PC-9 (cell line): ENCODE data around the gene MYO6. TPM values are rescaled to one million over a fixed set of nuclear protein-coding genes. Genes with fewer than 3 reads are reported as not detected.
A peak's percentile ranks its signal among the peaks of the same experiment; 100 is the strongest.

Source experiments
- BruUV-seq: library from RNA; stranded (reverse); fragments of 400-500 nt; replicated peaks from 2 replicates; lab custom pipeline; 2021; lab: Mats Ljungman, UMichigan
- CTCF ChIA-PET: fragments of 300-600 bp; sonication (Branson Sonifier 250); formaldehyde crosslinking; loops from one replicate; lab custom pipeline; 2022; ENCODE audit warnings: antibody characterized with exemption; lab: Charles Lee
- POLR2A ChIA-PET: fragments of 300-600 bp; sonication (Branson Sonifier 250); formaldehyde crosslinking; loops from one replicate; lab custom pipeline; 2022; ENCODE audit warnings: antibody characterized with exemption; ENCODE audit not compliant: unreplicated experiment; lab: Charles Lee
- DNase-seq, 2 experiments: peaks; one replicate each; pipeline versions ENCODE4 v3.0.0 to v3.0.0-alpha.2; 2015 to 2022; ENCODE audit warnings: mixed read lengths in 1 of 2
- H2AFZ ChIP-seq: fragments of 200-600 bp; sonication (generic); 2 replicates; pipeline ENCODE4 v1.8.1; 2017; ENCODE audit warnings: antibody characterized with exemption
- H3F3A ChIP-seq: fragments of 200-600 bp; sonication (generic); 2 replicates; pipeline ENCODE4 v1.8.1; 2017; ENCODE audit warnings: antibody characterized with exemption, mild to moderate bottlenecking, low read depth; ENCODE audit not compliant: insufficient read depth
- H3K27ac ChIP-seq: fragments of 200-600 bp; sonication (generic); 2 replicates; pipeline ENCODE4 v1.6.1; 2016; ENCODE audit warnings: mixed run types
- H3K27me3 ChIP-seq: fragments of 200-600 bp; sonication (generic); 2 replicates; pipeline ENCODE4 v1.6.1; 2016; ENCODE audit warnings: low read depth, mixed run types; ENCODE audit not compliant: insufficient read depth
- H3K36me3 ChIP-seq: fragments of 200-600 bp; sonication (generic); 2 replicates; pipeline ENCODE4 v1.6.1; 2016; ENCODE audit warnings: low read depth, mixed run types
- H3K4me1 ChIP-seq: fragments of 200-600 bp; sonication (generic); replicated peaks from 2 replicates; pipeline ENCODE4 v1.6.1; 2016; ENCODE audit warnings: mixed run types; ENCODE audit not compliant: insufficient read depth
- H3K4me2 ChIP-seq: fragments of 200-600 bp; sonication (generic); 2 replicates; pipeline ENCODE4 v1.6.1; 2017; ENCODE audit warnings: mixed run types
- H3K4me3 ChIP-seq: fragments of 200-600 bp; sonication (generic); 2 replicates; pipeline ENCODE4 v1.6.1; 2016; ENCODE audit warnings: mixed run types
- H3K79me2 ChIP-seq: fragments of 200-600 bp; sonication (generic); 2 replicates; pipeline ENCODE4 v1.6.1; 2017; ENCODE audit warnings: low read depth, mixed run types
- H3K9me2 ChIP-seq: fragments of 200-600 bp; sonication (generic); 2 replicates; pipeline ENCODE4 v1.8.1; 2017; ENCODE audit warnings: mild to moderate bottlenecking; ENCODE audit not compliant: insufficient read depth
- H3K9me3 ChIP-seq: fragments of 200-600 bp; sonication (generic); 2 replicates; pipeline ENCODE4 v1.8.1; 2016; ENCODE audit warnings: low read depth; ENCODE audit not compliant: insufficient read depth
- H4K20me1 ChIP-seq: fragments of 200-600 bp; sonication (generic); 2 replicates; pipeline ENCODE4 v1.8.1; 2017; ENCODE audit not compliant: insufficient read depth
- CTCF ChIP-seq: fragments of 200-600 bp; sonication (generic); conservative IDR thresholded peaks from 2 replicates; pipeline ENCODE4 v1.6.1; 2017; ENCODE audit warnings: mixed run types, antibody characterized with exemption, mild to moderate bottlenecking, moderate library complexity
- EZH2 ChIP-seq: fragments of 200-600 bp; sonication (generic); IDR thresholded peaks from 2 replicates; pipeline ENCODE4 v1.8.0; 2017; ENCODE audit warnings: antibody characterized with exemption, low read depth
- intact Hi-C: fragments of 100-400 bp; cut with micrococcal nuclease; formaldehyde crosslinking; loops from one replicate; pipeline ENCODE4 v1.10.0; 2022; ENCODE audit not compliant: unreplicated experiment
- total RNA-seq: library from RNA; stranded (reverse); gene quantifications from 2 replicates; pipeline ENCODE4 v1.2.3, GENCODE V29; 2021

The MYO6 gene
- total RNA-seq, 1 experiment from 2014 or later: 93.0 TPM

DNA sequence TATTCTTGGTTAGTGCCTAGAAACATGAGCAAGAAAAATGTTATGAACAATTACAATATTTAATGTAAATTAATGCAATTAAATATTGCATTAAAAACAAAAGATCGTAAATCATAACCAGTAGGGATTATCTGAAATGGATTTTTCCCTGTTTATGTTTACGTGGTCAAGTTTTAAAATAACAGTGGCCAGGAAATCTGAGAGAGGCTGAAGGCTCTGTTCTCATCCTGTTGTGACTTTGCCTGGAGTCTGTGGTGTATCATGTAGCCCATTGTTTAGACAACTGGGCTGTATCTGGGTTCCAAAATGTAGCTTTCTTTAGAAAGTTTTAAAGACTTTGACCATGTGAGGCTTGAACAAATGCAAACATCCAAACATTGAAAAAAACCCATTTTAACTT, 2.4 kb downstream of the MYO6 start:
- no peaks in the 10 kb centered on the region for H3K9me2 ChIP-seq
- peak overlapping the region; percentile 15; the same call in 1 of the 2 replicates for H3K4me3 ChIP-seq
- peak overlapping the region; percentile 97 for H3K27ac ChIP-seq
- peaks cover 70% of the 10 kb centered on the region for H3K79me2 ChIP-seq
- H3K4me1 ChIP-seq: peaks cover 51% of the 10 kb centered on the region
- no peaks in the 10 kb centered on the region for H3K27me3 ChIP-seq
- CTCF ChIA-PET: interaction anchor here (0.6 kb wide), 1 partner anchor 58 kb away, joined by 4 read pairs; no protein-coding TSS in a partner anchor
- peaks cover 17% of the 10 kb centered on the region for H3K36me3 ChIP-seq
- no TSS peak for BruUV-seq
- peaks cover 52% of the 10 kb centered on the region for H3F3A ChIP-seq
- POLR2A ChIA-PET: interaction anchor here (0.7 kb wide), 1 partner anchor 11 kb away, joined by 4 read pairs; no protein-coding TSS in a partner anchor
- H3K4me2 ChIP-seq: peak overlapping the region; percentile 88
- H4K20me1 ChIP-seq: no peaks in the 10 kb centered on the region
- intact Hi-C loops: loop anchor here (5.0 kb wide), 2 partner anchors 101 to 469 kb away; partner anchors contain the start of gene TMEM30A
- H2AFZ ChIP-seq: no peak overlapping the region
- no peak for TF ChIP-seq CTCF
- TF ChIP-seq EZH2: no peak
- H3K9me3 ChIP-seq: peaks cover 16% of the 10 kb centered on the region; the same call in 1 of the 2 replicates
- no peak for DNase-seq

- DNase-seq: peak; percentile 27 to 73
- Histone ChIP-seq H3K9me2 (no peaks in the 10 kb centered on the region), H3K27ac (peak overlapping the region; percentile 97), H3K4me3 (peak overlapping the region; percentile 15; the same call in 1 of the 2 replicates), H2AFZ (no peak overlapping the region), H3K4me2 (peak overlapping the region; percentile 88), H3K27me3 (no peaks in the 10 kb centered on the region), H3K4me1 (peaks cover 45% of the 10 kb centered on the region), H3F3A (peaks cover 45% of the 10 kb centered on the region), H4K20me1 (no peaks in the 10 kb centered on the region), H3K9me3 (peaks cover 16% of the 10 kb centered on the region; the same call in 1 of the 2 replicates), H3K36me3 (peaks cover 17% of the 10 kb centered on the region), H3K79me2 (peaks cover 79% of the 10 kb centered on the region)
- no TSS peak for BruUV-seq
- intact Hi-C loops: loop anchor here (5.0 kb wide), 2 partner anchors 100 to 470 kb away; partner anchors contain the start of gene TMEM30A
- POLR2A ChIA-PET: no interaction called here
- no peak for TF ChIP-seq EZH2
- no peak for TF ChIP-seq CTCF
- CTCF ChIA-PET: no interaction called here
Observed at GRCh38 chr6:75752365-75752764, 3.3 kb downstream of the MYO6 start.

DNA sequence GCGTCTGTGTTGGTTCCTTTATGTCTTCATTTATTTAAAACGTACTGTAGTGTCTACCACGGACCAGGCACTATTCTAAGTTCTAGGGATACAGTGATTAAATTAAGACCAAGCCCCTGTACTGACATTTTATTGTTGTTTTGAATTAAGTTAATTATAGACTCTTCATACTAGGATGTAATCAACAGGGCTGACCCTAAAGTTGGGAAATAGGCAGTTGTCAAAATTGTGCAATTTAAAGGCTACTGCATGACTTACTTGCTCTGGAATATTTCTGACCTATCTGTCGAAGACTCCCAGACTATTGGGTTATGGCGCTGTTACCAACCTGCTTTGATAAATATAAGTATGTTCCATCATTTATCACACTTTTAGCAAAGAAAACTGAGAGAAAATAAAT, 6.7 kb downstream of the MYO6 start:
- BruUV-seq: no TSS peak
- H3K36me3 ChIP-seq: peaks cover 19% of the 10 kb centered on the region
- no peaks in the 10 kb centered on the region for H3K27me3 ChIP-seq
- no peak overlapping the region for H3K4me3 ChIP-seq
- peaks cover 32% of the 10 kb centered on the region for H3K4me1 ChIP-seq
- no peak for TF ChIP-seq CTCF
- TF ChIP-seq EZH2: no peak
- H3K9me3 ChIP-seq: peaks cover 16% of the 10 kb centered on the region; the same call in 1 of the 2 replicates
- no peak for DNase-seq
- no peaks in the 10 kb centered on the region for H3K9me2 ChIP-seq
- H3K27ac ChIP-seq: no peak overlapping the region
- H4K20me1 ChIP-seq: peaks cover 8% of the 10 kb centered on the region
- peaks cover 96% of the 10 kb centered on the region for H3K79me2 ChIP-seq
- intact Hi-C loops: no loop called here
- peaks cover 35% of the 10 kb centered on the region for H3F3A ChIP-seq
- H2AFZ ChIP-seq: no peak overlapping the region
- CTCF ChIA-PET: no interaction called here
- POLR2A ChIA-PET: no interaction called here
- no peak overlapping the region for H3K4me2 ChIP-seq
